Activated B cell treated with CpG ODN at 0.5 μM for 24 hours (primary cell): ENCODE measurements around the gene NEDD8. TPM values are rescaled to one million over a fixed set of nuclear protein-coding genes. Genes with fewer than 3 reads are reported as not detected.

Experiments
- ATAC-seq: fragments of 200-7000 bp; cut with Tn5 transposase; one replicate; pipeline ENCODE4 v1.10.0; 2021; ENCODE audit warnings: low read depth, mild to moderate bottlenecking, moderate library complexity
- CTCF ChIA-PET: fragments of 350-600 bp; sonication (Branson Sonifier 250); formaldehyde crosslinking; loops from one replicate; lab custom pipeline; 2021; ENCODE audit warnings: antibody characterized with exemption; lab: Charles Lee
- POLR2A ChIA-PET: fragments of 350-600 bp; sonication (Branson Sonifier 250); formaldehyde crosslinking; loops from one replicate; lab custom pipeline; 2021; ENCODE audit warnings: antibody characterized with exemption; lab: Charles Lee
- DNase-seq: peaks from one replicate; pipeline ENCODE4 v3.0.0; 2022
- H3K27ac Mint-ChIP-seq: one replicate; pipeline ENCODE4 v1.8.0; 2020; ENCODE audit warnings: mixed read lengths
- H3K27me3 Mint-ChIP-seq: one replicate; pipeline ENCODE4 v1.8.0; 2021; ENCODE audit warnings: mixed read lengths
- H3K36me3 Mint-ChIP-seq: one replicate; pipeline ENCODE4 v1.8.0; 2021; ENCODE audit warnings: low read depth, mixed read lengths
- H3K4me1 Mint-ChIP-seq: one replicate; pipeline ENCODE4 v1.8.0; 2021; ENCODE audit warnings: mixed read lengths
- H3K4me3 Mint-ChIP-seq: one replicate; pipeline ENCODE4 v1.8.0; 2020; ENCODE audit warnings: mild to moderate bottlenecking, mixed read lengths
- H3K9me3 Mint-ChIP-seq: one replicate; pipeline ENCODE4 v1.8.0; 2020; ENCODE audit warnings: mixed read lengths
- CTCF ChIP-seq: fragments of 200-600 bp; IDR thresholded peaks from one replicate; pipeline ENCODE4 v1.8.0; 2022; ENCODE audit warnings: antibody characterized with exemption, mild to moderate bottlenecking
- intact Hi-C: fragments of 100-400 bp; cut with micrococcal nuclease; formaldehyde crosslinking; loops from one replicate; pipeline ENCODE4 v1.15.1; 2024
- total RNA-seq: library from RNA; stranded (reverse); gene quantifications from 2 replicates; pipeline ENCODE4 v1.2.3, GENCODE V29; 2022

NEDD8 gene
- total RNA-seq, 1 donor from 2014 or later: 129 TPM

- CTCF ChIA-PET: interaction anchor here (1.4 kb wide), 1 partner anchor 10 kb away, joined by 4 read pairs; the partner anchor contains the start of gene TINF2
- ATAC-seq (peak; percentile 59), DNase-seq (peak; percentile 83)
- Mint-ChIP-seq H3K36me3 (peaks cover 50% of the 10 kb centered on the region), H3K4me3 (peak within 1 kb of the TSS; percentile 99), H3K9me3 (no peaks in the 10 kb centered on the region), H3K27ac (peak within 1 kb of the TSS; percentile 94), H3K4me1 (peaks cover 45% of the 10 kb centered on the region), H3K27me3 (no peaks in the 10 kb centered on the region)
- POLR2A ChIA-PET: interaction anchor here (0.6 to 4.4 kb wide), 10 partner anchors 9 to 86 kb away, joined by 3 to 48 read pairs (median 6); partner anchors contain the start of genes CHMP4A, IRF9, MDP1 and PSME2
- intact Hi-C loops: loop anchor here (1.0 to 5.0 kb wide), 9 partner anchors 9 to 198 kb away; partner anchors contain the start of genes DCAF11, DHRS1, IPO4 and MDP1
- no peak for TF ChIP-seq CTCF
These were observed 724 bp upstream of the NEDD8 start, which contains the start of gene GMPR2 for GRCh38 chr14:24232645-24233537. TSS of gene GMPR2 (plus strand) at chr14:24232929. CDS start at chr14:24233254, 325 bp downstream.

- DNase-seq: no peak
- CTCF ChIA-PET: interaction anchor here (0.9 to 1.0 kb wide), 3 partner anchors 70 to 200 kb away, joined by 3 read pairs; no protein-coding TSS in a partner anchor
- peaks cover 45% of the 10 kb centered on the region for H3K4me1 Mint-ChIP-seq
These were observed 675 bp downstream of the NEDD8 start for GRCh38 chr14:24231263-24232120.

GRCh38 chr14:24228902-24229301 lies 3.3 kb downstream of the NEDD8 start:
- ChIA-PET CTCF (interaction anchor here (1.9 kb wide), 1 partner anchor 103 kb away, joined by 4 read pairs; no protein-coding TSS in a partner anchor), POLR2A (interaction anchor here (0.6 to 1.5 kb wide), 4 partner anchors 10 to 71 kb away, joined by 3 to 6 read pairs (median 4); partner anchors contain the start of genes DHRS1 and NOP9)
- peaks cover 35% of the 10 kb centered on the region for H3K4me1 Mint-ChIP-seq
- no peak overlapping the region for H3K4me3 Mint-ChIP-seq
- DNase-seq (no peak), ATAC-seq (no peak)
- H3K9me3 Mint-ChIP-seq: no peaks in the 10 kb centered on the region
- H3K27me3 Mint-ChIP-seq: no peaks in the 10 kb centered on the region
- H3K27ac Mint-ChIP-seq: no peak overlapping the region
- intact Hi-C loops: no loop called here
- H3K36me3 Mint-ChIP-seq: peaks cover 36% of the 10 kb centered on the region
- no peak for TF ChIP-seq CTCF

More at GRCh38 chr14:24231263-24232120, 675 bp downstream of the NEDD8 start:
- Mint-ChIP-seq H3K4me3 (peak overlapping the region; percentile 99), H3K27ac (peak overlapping the region; percentile 94), H3K27me3 (no peaks in the 10 kb centered on the region), H3K9me3 (no peaks in the 10 kb centered on the region), H3K36me3 (peaks cover 44% of the 10 kb centered on the region)
- POLR2A ChIA-PET: interaction anchor here (0.6 to 4.4 kb wide), 10 partner anchors 11 to 90 kb away, joined by 3 to 48 read pairs (median 7); partner anchors contain the start of genes CHMP4A, EMC9, IPO4 and IRF9
- TF ChIP-seq CTCF: no peak
- intact Hi-C loops: loop anchor here (1.0 to 5.0 kb wide), 9 partner anchors 11 to 200 kb away; partner anchors contain the start of genes DCAF11, DHRS1, IPO4 and MDP1
- no peak for ATAC-seq

- Mint-ChIP-seq H3K36me3 (peaks cover 26% of the 10 kb centered on the region), H3K4me1 (peaks cover 19% of the 10 kb centered on the region), H3K27ac (no peak overlapping the region), H3K27me3 (no peaks in the 10 kb centered on the region), H3K4me3 (no peak overlapping the region), H3K9me3 (no peaks in the 10 kb centered on the region)
- ChIA-PET CTCF (interaction anchor here (2.0 kb wide), 1 partner anchor 82 kb away, joined by 5 read pairs; the partner anchor contains the start of gene CIDEB), POLR2A (interaction anchor here (0.6 to 1.4 kb wide), 2 partner anchors 16 to 175 kb away, joined by 3 to 8 read pairs; partner anchors contain the start of gene TINF2)
- no peak for DNase-seq
- ATAC-seq: no peak
- no peak for TF ChIP-seq CTCF
- intact Hi-C loops: no loop called here
These were observed 5.7 kb downstream of the NEDD8 start for GRCh38 chr14:24226473-24226872.
